Keratinocyte (primary cell): ENCODE data around the gene PEX1. TPM values are rescaled to one million over a fixed set of nuclear protein-coding genes. Genes with fewer than 3 reads are reported as not detected.

Source experiments
- DNase-seq: peaks from one replicate; pipeline ENCODE4 v3.0.0-alpha.2; 2011; ENCODE audit warnings: low read depth, missing footprints, low spot score
- FAIRE-seq: peaks from 2 replicates; lab custom pipeline; 2011; peaks lifted over from hg19 to GRCh38; lab: Jason Lieb, UNC
- H2AFZ ChIP-seq: 2 replicates; pipeline ENCODE4 v1.6.0; 2012; ENCODE audit warnings: low read length, control low read depth, inconsistent platforms; ENCODE audit not compliant: control insufficient read depth
- H3K27ac ChIP-seq: 2 replicates; pipeline ENCODE4 v1.5.1; 2011; ENCODE audit warnings: low read length; ENCODE audit not compliant: control insufficient read depth, insufficient read depth
- H3K27me3 ChIP-seq: 3 replicates; pipeline ENCODE4 v1.6.0; 2011; ENCODE audit warnings: low read length; ENCODE audit not compliant: control insufficient read depth, insufficient read depth; ENCODE audit errors: extremely low read depth
- H3K36me3 ChIP-seq, 2 experiments: 2 replicates in 1 of 2; 3 replicates in 1 of 2; pipeline ENCODE4 v1.5.1; 2011; ENCODE audit warnings: low read length in 2 of 2, mild to moderate bottlenecking in 1 of 2; ENCODE audit not compliant: control insufficient read depth in 2 of 2, insufficient read depth in 2 of 2; ENCODE audit errors: extremely low read depth in 1 of 2
- H3K4me1 ChIP-seq: 3 replicates; pipeline ENCODE4 v1.5.1; 2011; ENCODE audit warnings: low read length; ENCODE audit not compliant: control insufficient read depth, insufficient read depth; ENCODE audit errors: extremely low read depth
- H3K4me2 ChIP-seq: 3 replicates; pipeline ENCODE4 v1.6.0; 2011; ENCODE audit warnings: low read depth, low read length; ENCODE audit not compliant: control insufficient read depth, insufficient read depth; ENCODE audit errors: extremely low read depth
- H3K4me3 ChIP-seq, 3 experiments: fragments of 200-600 bp in 1 of 3; sonication (generic) in 1 of 3; 2 replicates in 2 of 3; 3 replicates in 1 of 3; pipeline ENCODE4 v1.5.1; 2011 to 2016; ENCODE audit warnings: low read length in 3 of 3, mild to moderate bottlenecking in 3 of 3, control low read depth in 2 of 3, inconsistent platforms in 1 of 3, low read depth in 1 of 3, mixed read lengths in 1 of 3, mixed run types in 1 of 3, moderate library complexity in 1 of 3; ENCODE audit not compliant: control insufficient read depth in 2 of 3, insufficient read depth in 2 of 3; ENCODE audit errors: extremely low read depth in 1 of 3
- H3K79me2 ChIP-seq: 2 replicates; pipeline ENCODE4 v1.6.0; 2012; ENCODE audit warnings: low read length; ENCODE audit not compliant: control insufficient read depth, insufficient read depth
- H3K9ac ChIP-seq: 3 replicates; pipeline ENCODE4 v1.6.0; 2011; ENCODE audit warnings: low read length; ENCODE audit not compliant: control insufficient read depth, insufficient read depth; ENCODE audit errors: extremely low read depth
- H3K9me1 ChIP-seq: 3 replicates; pipeline ENCODE4 v1.6.0; 2011; ENCODE audit warnings: low read length; ENCODE audit not compliant: control insufficient read depth, insufficient read depth; ENCODE audit errors: extremely low read depth
- H3K9me3 ChIP-seq: 2 replicates; pipeline ENCODE4 v1.5.1; 2012; ENCODE audit warnings: low read depth, low read length; ENCODE audit not compliant: control insufficient read depth
- H4K20me1 ChIP-seq: 3 replicates; pipeline ENCODE4 v1.6.0; 2011; ENCODE audit warnings: low read length; ENCODE audit not compliant: control insufficient read depth, insufficient read depth; ENCODE audit errors: extremely low read depth
- CTCF ChIP-seq, 3 experiments: IDR thresholded peaks in 1 of 3; conservative IDR thresholded peaks in 1 of 3; optimal IDR thresholded peaks in 1 of 3; 2 replicates in 2 of 3; 3 replicates in 1 of 3; pipeline versions ENCODE3 to v1.5.1; 2011; ENCODE audit warnings: low read length in 3 of 3, mild to moderate bottlenecking in 3 of 3, moderate library complexity in 2 of 3, control low read depth in 1 of 3, inconsistent platforms in 1 of 3; ENCODE audit not compliant: insufficient read depth in 2 of 3; ENCODE audit errors: extremely low read depth in 1 of 3
- EZH2 ChIP-seq: IDR thresholded peaks from one replicate; pipeline ENCODE4 v1.6.1; 2012; ENCODE audit warnings: inconsistent platforms, mild to moderate bottlenecking, low read length, moderate library complexity
- dilution Hi-C: fragments of 300-500 bp; cut with MboI; formaldehyde crosslinking; loops from one replicate; pipeline ENCODE4 v1.7.0; 2020; ENCODE audit warnings: low sequenced_read_pairs; ENCODE audit not compliant: extremely low pct_ligation_motif_present
- polyA plus RNA-seq, 5 experiments: library from polyadenylated mRNA; depleted of rRNA in 3 of 5; stranded (reverse) in 3 of 5; stranded (forward) in 1 of 5; unstranded in 1 of 5; fragments of >200 nt; gene quantifications; 1 replicate in 1 of 5; 2 replicates in 3 of 5; 3 replicates in 1 of 5; pipeline versions ENCODE4 v1.2.1 to v1.2.3, GENCODE V29; 2011 to 2012; ENCODE audit warnings: missing spikeins in 2 of 5, low read depth in 1 of 5, low replicate concordance in 1 of 5

PEX1 gene
- polyA plus RNA-seq, 1 donor (not counting 4 experiments of a cell fraction or from before 2014, with no cell fraction given): 17.4 TPM

GRCh38 chr7:92460510-92460909 is 67.8 kb downstream of the PEX1 start:
- Histone ChIP-seq H3K4me3 (no peak overlapping the region), H3K9ac (no peak overlapping the region), H3K79me2 (no peaks in the 10 kb centered on the region), H3K36me3 (peaks cover 3 to 10% of the 10 kb centered on the region in 2 experiments), H3K4me2 (no peak overlapping the region), H4K20me1 (no peaks in the 10 kb centered on the region), H3K4me1 (peaks cover 13% of the 10 kb centered on the region), H3K9me1 (no peaks in the 10 kb centered on the region), H2AFZ (no peak overlapping the region), H3K27ac (no peak overlapping the region), H3K27me3 (no peaks in the 10 kb centered on the region), H3K9me3 (no peaks in the 10 kb centered on the region)
- TF ChIP-seq CTCF (optimal IDR thresholded peaks at IDR 0.05 in 1 of 3, IDR thresholded peaks at IDR 0.05 in 1 of 3, conservative IDR thresholded peaks at IDR 0.05 in 1 of 3; ENCODE audit: extremely low read depth in 1 of 3, insufficient read depth in 2 of 3, low read length in 3 of 3): no peak
- TF ChIP-seq EZH2: no peak
- DNase-seq: no peak
- FAIRE-seq: no peak
- dilution Hi-C loops: no loop called here

GRCh38 chr7:92460109-92460508 is 68.2 kb downstream of the PEX1 start:
- Histone ChIP-seq H3K27me3 (no peaks in the 10 kb centered on the region), H2AFZ (no peak overlapping the region), H3K4me1 (peaks cover 13% of the 10 kb centered on the region), H3K4me3 (no peak overlapping the region), H3K36me3 (peaks cover 3 to 11% of the 10 kb centered on the region in 2 experiments), H4K20me1 (no peaks in the 10 kb centered on the region), H3K27ac (no peak overlapping the region), H3K9ac (no peak overlapping the region), H3K79me2 (no peaks in the 10 kb centered on the region), H3K4me2 (no peak overlapping the region), H3K9me3 (no peaks in the 10 kb centered on the region), H3K9me1 (no peaks in the 10 kb centered on the region)
- TF ChIP-seq CTCF (optimal IDR thresholded peaks at IDR 0.05 in 1 of 3, IDR thresholded peaks at IDR 0.05 in 1 of 3, conservative IDR thresholded peaks at IDR 0.05 in 1 of 3; ENCODE audit: extremely low read depth in 1 of 3, insufficient read depth in 2 of 3, low read length in 3 of 3): no peak
- no peak for TF ChIP-seq EZH2
- dilution Hi-C loops: no loop called here
- no peak for DNase-seq
- FAIRE-seq: no peak
